HG03342 (cell line): ENCODE measurements around the gene CEP350.
A peak's percentile ranks its signal among the peaks of the same experiment; 100 is the strongest.

ENCODE experiments used
- ATAC-seq: cut with Tn5 transposase; IDR thresholded peaks from one replicate; pipeline ENCODE4 v1.9.1; 2021; ENCODE audit warnings: mild to moderate bottlenecking, moderate library complexity; ENCODE audit not compliant: unreplicated experiment

The CEP350 gene, protein sequence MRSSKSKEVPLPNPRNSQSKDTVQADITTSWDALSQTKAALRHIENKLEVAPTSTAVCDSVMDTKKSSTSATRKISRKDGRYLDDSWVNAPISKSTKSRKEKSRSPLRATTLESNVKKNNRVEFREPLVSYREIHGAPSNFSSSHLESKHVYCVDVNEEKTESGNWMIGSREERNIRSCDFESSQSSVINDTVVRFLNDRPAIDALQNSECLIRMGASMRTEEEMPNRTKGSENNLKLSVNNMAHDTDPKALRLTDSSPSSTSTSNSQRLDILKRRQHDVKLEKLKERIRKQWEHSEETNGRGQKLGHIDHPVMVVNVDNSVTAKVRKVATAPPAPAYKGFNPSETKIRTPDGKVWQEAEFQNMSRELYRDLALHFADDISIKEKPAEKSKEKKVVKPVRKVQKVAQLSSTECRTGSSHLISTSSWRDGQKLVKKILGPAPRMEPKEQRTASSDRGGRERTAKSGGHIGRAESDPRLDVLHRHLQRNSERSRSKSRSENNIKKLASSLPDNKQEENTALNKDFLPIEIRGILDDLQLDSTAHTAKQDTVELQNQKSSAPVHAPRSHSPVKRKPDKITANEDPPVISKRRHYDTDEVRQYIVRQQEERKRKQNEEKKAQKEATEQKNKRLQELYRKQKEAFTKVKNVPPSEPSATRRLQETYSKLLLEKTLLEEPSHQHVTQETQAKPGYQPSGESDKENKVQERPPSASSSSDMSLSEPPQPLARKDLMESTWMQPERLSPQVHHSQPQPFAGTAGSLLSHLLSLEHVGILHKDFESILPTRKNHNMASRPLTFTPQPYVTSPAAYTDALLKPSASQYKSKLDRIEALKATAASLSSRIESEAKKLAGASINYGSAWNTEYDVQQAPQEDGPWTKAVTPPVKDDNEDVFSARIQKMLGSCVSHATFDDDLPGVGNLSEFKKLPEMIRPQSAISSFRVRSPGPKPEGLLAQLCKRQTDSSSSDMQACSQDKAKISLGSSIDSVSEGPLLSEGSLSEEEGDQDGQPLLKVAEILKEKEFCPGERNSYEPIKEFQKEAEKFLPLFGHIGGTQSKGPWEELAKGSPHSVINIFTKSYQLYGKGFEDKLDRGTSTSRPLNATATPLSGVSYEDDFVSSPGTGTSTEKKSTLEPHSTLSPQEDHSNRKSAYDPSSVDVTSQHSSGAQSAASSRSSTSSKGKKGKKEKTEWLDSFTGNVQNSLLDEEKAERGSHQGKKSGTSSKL (N-terminal part only)

DNA sequence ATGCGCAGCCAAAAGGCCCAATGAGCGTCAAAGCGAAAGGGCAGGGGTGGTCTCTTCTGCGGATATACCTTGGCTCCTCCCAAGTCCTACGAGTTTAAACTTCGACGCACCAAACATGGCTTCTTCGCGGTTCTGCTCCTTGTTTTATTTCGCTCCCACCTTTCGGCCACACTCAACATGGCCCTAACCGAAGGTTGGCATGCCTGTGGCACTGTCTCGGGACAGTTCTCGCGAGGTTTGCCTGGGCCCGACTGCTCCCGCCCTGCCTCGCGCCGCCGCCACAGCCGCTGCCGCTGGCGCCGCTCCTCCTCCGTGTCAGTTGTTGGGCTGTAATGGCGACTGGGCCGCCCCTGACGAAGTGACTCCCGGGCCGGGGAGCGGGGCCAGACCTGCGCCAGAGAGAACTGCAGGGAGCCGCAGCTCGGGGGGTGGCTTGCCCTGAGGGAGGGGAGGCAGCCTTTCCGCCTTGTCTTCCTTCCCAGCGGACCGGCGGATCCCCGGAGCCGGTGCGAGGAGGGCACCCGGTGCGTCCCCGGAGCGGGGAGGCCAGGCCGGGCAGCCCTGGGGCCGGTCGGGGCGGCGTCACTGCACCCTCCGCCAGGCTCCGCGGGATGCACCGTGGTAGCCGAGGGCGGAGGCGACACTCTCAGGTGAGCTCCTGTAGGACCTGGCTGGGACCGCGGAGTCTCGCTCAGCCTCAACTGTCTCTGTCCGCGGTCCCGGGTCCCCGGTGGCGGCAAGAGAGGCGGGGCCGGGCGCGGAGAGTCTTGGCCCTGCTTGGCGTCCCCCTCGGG, at the start of gene CEP350:
Gene CEP350 (plus strand): TSS at position 318 of the 794 bp plus-strand sequence. CDS start 31,372 bp downstream, outside the sequence.
- peak; percentile 91 for ATAC-seq

- ATAC-seq: no peak
Measured at GRCh38 chr1:179910934-179911333, 43.7 kb upstream of the CEP350 start.

GRCh38 chr1:179911812-179912211, 42.8 kb upstream of the CEP350 start:
- ATAC-seq: no peak

DNA sequence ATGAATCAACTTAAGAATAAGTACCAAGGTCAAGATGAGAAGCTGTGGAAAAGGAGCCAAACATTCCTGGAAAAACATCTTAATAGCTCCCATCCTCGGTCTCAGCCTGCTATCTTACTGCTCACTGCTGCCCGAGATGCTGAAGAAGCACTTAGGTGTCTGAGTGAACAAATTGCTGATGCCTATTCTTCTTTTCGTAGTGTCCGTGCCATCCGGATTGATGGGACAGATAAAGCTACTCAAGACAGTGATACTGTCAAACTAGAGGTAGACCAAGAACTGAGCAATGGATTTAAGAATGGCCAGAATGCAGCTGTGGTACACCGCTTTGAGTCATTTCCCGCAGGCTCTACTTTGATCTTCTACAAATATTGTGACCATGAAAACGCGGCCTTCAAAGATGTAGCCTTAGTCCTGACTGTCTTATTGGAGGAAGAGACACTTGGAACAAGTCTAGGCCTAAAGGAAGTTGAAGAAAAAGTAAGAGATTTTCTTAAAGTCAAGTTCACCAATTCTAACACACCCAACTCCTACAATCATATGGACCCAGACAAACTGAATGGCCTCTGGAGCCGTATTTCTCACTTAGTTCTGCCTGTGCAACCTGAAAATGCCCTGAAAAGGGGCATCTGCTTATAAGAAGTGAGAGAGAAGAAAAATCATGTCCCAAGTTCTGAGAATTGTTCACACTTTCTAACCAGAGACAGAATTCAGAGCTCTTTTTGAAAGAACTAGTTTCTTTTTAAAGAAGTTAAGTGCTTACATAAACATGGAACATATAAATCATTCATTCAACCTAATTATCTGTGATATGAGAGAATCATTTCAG, 36.8 kb upstream of the CEP350 start:
- ATAC-seq: no peak

GRCh38 chr1:179921472-179921871, 33.1 kb upstream of the CEP350 start:
- no peak for ATAC-seq

DNA sequence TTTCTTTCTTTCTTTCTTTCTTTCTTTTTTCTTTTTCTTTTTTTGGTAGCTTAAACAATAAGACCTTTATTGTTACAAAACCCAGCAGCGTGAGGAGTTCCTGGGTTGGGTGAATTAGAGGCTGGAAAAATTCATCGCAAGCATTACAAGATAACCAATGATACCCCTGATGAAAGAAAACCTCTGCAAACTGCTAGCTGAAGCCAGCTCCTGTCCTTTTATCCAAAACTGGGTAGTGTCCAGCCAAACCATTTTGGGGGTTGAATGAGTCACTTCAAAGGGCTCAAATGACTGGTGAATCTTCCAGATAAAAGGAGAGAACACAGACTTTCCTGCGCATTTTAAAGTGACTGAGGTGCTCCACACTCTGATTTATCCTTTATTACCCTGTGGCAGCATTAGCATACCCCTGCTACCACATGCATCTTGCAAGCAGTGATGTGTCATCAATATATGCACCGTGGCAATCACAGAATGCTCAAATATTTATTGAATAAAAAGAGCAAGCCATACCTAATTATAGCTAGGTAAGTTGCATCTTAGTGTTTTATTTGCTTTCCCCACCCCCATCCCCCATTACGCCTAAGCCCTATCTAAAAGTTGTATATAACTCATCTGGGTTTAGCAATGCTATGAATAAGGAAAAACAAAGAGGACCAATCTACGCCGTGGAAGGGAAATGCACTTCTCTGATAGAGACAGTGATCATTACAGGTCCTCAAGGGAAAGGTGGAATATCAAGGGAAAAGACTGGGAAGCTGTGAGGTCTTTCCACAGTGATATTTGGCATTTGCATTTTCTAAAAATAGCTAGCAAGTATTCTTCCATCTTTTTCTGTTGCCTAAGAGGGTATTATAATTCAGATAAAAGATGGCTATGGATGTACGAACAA, 32.4 kb upstream of the CEP350 start:
- no peak for ATAC-seq

DNA sequence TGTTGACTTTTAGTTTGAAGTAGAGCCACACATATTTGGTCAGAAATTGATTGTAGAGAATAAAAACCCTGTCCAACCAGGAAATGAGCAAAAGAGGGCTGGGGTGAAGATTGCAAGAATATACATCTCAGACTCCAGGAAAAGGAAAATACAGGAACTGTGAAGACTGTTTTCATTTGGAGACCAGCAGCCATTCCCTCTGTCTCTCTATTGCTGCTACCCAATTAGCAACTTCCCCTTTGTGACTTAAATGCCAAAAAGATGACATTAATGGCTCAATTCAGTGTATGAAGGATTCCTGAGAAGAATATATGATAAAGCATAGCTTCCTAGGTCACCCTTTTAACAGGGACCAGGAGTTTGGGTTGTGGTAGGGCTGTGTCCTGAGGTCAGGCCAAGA, 31.6 kb upstream of the CEP350 start:
- no peak for ATAC-seq

DNA sequence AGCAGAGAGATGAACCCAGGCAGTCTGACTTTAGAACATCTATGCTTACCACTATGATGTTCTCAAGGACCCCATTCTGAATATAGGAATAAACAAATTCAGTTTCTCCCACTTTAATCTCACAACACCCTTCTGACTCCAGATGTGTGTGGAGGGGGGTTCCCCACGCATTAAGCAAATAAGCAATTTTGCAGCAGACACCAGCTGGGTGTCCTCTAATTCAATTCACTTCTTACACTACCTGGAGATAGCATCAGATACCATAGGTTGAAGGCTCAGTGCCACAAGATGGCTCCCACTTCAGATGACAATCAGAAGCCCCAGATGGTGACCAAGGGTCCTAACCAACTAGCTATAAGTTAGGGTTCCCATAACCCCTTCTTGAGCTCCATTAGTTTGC, 30.3 kb upstream of the CEP350 start:
- no peak for ATAC-seq

GRCh38 chr1:179925302-179925701, 29.3 kb upstream of the CEP350 start:
- ATAC-seq: no peak

- ATAC-seq: no peak
Measured at GRCh38 chr1:179925922-179926849, 28.4 kb upstream of the CEP350 start.

- no peak for ATAC-seq
Measured at GRCh38 chr1:179926850-179927205, 27.8 kb upstream of the CEP350 start.

DNA sequence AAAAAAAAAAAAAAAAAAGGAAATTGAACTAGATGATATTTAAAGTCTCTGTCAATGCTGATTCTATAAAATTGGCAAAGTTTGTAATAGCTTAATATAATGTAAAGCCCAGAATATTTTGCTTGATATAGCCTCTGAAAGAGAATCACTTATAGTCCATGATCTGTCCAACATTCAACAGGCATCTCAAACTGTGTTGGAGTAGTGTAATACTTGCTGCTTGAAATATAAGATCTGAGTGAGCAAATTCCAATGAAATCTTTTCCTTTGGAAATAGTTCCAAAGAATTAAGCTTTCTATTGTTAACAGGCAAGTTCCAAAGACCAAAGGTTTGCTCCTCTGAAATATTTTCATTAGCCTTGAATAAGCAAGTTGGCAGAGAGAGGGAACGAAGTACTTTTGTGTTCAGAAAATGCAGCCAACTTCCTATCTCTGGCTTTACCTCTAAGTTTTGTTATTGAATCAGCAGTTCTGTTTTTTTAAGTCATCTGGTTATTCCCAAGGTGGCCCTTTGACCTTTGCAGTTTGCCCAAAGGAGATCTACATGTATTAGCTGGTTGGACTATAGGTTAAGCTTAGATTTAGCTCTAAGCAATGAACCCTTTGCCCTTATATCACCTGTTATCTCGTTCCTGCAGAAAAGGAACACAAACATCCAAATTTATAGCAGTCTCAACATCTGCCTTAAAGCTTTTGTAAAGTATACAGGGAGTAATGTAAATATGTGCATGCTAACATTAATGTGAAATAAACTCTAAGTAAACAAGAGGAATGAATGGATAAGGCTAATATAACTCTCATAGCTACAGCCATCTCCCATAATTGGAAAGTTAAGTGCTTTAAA, 24.4 kb upstream of the CEP350 start:
- ATAC-seq: no peak

DNA sequence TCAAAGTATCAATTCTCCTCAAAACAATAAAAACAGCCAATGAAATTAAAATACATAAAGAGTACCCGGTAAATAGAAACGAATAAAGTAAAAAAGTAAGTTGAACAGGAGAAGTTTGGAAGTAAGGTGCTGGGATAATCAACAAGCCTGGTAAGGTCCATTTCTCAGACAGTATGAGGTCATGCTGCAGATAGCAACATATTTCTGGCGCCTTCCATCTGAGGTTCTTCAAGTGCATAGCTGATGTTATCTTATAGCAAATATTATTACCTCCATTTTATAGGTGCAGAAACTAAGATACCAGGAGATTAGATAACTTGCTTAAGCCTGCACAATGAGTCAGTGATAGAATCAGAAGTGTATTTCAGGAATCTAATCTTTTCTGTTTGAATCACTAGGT, 23.7 kb upstream of the CEP350 start:
- no peak for ATAC-seq

DNA sequence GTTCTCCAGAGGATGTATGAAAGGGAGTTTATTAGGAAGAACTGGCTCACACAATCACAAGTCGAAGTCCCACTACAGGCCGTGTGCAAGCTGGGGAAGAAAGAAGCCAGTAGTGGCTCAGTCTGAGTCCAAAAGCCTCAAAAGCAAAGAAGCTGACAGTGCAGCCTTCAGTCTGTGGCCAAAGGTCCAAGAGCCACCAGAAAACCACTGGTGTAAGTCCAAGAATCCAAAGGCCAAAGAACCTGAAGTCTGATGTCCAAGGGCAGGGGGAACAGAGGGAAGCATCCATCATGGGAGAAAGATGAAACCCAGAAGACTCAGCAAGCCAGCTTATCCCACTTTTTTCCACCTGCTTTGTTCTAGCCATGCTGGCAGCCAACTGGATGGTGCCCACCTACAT, 21.4 kb upstream of the CEP350 start:
- ATAC-seq: no peak

DNA sequence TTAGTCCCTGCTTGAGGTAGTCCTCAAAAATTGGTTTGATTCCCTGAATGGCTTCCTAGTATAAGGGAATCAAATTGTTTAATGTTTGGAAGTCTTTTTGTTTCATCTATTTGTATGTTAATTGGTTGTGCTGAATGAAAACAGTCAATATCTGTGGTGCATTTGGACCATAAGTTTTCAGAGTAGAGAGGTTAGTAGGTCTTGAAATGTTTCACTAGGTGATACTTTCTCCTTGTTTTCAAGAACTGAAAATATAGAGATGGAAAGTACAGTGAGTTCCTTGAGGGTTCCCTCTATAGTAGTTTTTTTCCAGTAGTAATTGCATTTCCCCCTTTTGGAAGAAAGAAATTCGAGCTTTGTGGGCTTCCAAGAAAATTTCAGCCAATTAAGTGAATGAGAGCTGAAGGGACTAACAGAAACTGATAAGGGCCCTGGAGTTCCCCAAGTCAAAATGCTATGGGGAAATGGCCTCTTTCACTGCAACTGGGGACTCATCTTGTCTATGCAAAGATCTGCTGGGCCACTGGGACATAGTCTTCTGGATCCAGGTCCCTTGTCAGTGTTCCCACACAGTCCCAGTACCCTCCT, 18.6 kb upstream of the CEP350 start:
- ATAC-seq: no peak

DNA sequence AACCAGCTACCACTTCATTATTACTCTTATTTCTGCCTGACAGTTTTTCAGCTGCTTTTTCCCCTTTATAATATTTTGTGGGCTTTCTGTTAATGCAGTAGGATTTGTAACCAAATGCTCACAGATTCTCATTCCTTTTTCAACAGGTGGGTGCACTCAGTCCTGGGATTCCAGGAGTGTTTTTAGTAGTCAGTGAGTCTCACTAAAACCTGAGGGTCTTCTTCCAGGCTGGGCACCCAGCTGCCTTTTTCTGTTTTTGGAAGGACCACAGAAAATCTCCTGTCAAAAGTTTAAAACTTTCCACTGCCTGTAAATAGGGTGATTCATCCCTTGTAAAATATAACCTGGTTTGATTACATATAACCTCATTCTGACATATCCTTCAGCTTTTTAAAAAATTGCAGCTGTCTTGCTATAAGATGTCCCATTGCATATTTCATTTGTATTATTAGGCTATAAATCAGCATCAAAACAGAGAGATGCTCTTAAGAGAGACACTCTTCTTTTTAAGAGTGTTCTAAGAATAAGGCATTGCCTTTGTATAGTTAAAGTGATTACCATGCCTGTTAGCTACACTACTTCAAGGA, 16.8 kb upstream of the CEP350 start:
- ATAC-seq: no peak
